Measurements from ENCODE around the gene HSP90B1. TPM values are rescaled to one million over a fixed set of nuclear protein-coding genes. Genes with fewer than 3 reads are reported as not detected.
A peak's percentile ranks its signal among the peaks of the same experiment; 100 is the strongest.

The HSP90B1 gene
- total RNA-seq, 1 experiment from 2014 or later, result 864 TPM

DNA sequence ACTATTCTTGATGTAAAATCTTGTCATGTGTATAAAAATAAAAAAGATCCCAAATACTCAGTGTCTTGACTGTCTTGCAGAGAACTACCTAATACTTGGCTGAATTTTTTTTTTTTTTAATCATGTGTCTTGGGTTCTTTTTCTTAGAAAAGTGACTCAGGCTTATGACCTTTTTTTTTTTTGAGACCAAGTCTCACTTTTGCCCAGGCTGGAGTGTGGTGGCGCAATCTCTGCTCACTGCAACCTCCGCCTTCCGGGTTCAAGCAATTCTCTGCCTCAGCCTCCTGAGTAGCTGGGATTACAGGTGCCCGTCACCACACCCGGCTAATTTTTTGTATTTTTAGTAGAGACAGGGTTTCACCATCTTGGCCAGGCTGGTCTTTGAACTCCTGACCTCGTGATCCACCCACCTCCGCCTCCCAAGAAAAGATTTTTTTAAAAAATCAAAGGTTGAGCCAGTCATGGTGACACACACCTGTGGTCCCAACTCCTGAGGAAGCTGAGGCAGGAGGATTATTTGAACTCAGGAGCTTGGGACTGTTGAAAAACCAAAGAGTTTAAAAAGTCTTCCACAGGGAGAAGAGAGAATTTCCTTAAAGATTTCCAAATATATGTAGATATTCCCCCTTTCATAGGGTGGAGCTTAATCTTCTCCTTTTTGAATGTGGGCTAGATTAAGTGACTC, 17.8 kb downstream of the HSP90B1 start:
- no peak overlapping the region for H3K4me3 Mint-ChIP-seq
- TF ChIP-seq HMGA2 (CRISPR knock-in tag; IDR thresholded peaks at IDR 0.05) (no peak), CREM (CRISPR knock-in tag; IDR thresholded peaks at IDR 0.05) (no peak), SP1 (CRISPR knock-in tag; conservative IDR thresholded peaks at IDR 0.05) (no peak), TCF7 (CRISPR knock-in tag; IDR thresholded peaks at IDR 0.05; ENCODE audit: low read depth) (no peak), NR1H2 (CRISPR knock-in tag; IDR thresholded peaks at IDR 0.05) (no peak)
- TF ChIP-seq, protein P1, sequence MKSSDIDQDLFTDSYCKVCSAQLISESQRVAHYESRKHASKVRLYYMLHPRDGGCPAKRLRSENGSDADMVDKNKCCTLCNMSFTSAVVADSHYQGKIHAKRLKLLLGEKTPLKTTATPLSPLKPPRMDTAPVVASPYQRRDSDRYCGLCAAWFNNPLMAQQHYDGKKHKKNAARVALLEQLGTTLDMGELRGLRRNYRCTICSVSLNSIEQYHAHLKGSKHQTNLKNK (CRISPR knock-in tag; IDR thresholded peaks at IDR 0.05), result no peak
- ChIA-PET POLR2A (interaction anchor here (0.7 kb wide), 1 partner anchor 138 kb away, joined by 8 read pairs; no protein-coding TSS in a partner anchor), CTCF (interaction anchor here (0.7 kb wide), 1 partner anchor 373 kb away, joined by 4 read pairs; no protein-coding TSS in a partner anchor)
- no peaks in the 10 kb centered on the region for H3K27me3 Mint-ChIP-seq (ENCODE audit: low read depth)
- no peak for DNase-seq (ENCODE audit: low spot score)
- H3K36me3 Mint-ChIP-seq, result peaks cover 92% of the 10 kb centered on the region
- no peak for ATAC-seq
- peak overlapping the region; percentile 16; the same call in 1 of the 2 replicates for H3K27ac Mint-ChIP-seq
- no peaks in the 10 kb centered on the region for H3K9me3 Mint-ChIP-seq
- no peaks in the 10 kb centered on the region for H3K4me1 Mint-ChIP-seq

DNA sequence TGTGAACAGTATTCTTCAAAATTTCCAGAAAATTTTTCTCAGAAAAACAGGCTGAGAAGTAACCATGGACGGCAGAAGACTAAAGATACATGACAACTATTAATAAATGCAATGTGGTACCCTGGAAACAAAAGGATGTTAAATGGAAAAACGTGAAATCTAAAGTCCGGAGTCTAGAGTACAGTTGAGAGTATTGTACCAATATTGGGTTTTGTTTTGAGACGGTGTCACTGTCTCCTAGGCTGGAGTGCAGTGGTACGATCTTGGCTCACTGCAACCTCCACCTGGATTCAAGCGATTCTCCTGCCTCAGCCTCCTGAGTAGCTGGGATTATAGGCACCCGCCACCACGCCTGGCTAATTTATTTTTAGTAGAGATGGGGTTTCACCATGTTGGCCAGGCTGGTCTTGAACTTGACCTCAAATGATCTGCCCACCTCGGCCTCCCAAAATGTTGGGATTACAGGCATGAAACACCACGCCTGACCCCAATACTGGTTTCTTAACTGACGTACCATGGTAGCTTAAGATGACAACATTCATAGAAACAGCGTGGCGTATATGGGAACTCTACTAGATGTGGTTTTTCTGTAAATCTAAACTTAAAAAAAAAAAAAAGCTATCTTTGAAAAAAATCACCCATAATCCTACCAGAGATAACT, 18.7 kb downstream of the HSP90B1 start:
- ChIA-PET CTCF (interaction anchor here (0.5 kb wide), 1 partner anchor 79 kb away, joined by 3 read pairs; no protein-coding TSS in a partner anchor), POLR2A (no interaction called here)
- ATAC-seq, result no peak
- Mint-ChIP-seq H3K27me3 (ENCODE audit: low read depth) (no peaks in the 10 kb centered on the region), H3K36me3 (peaks cover 90% of the 10 kb centered on the region), H3K9me3 (no peaks in the 10 kb centered on the region), H3K4me1 (no peaks in the 10 kb centered on the region), H3K27ac (0 out of 2 replicates have a peak overlapping the region, but pooled peaks have one; percentile 16), H3K4me3 (no peak overlapping the region)
- TF ChIP-seq, protein P2, sequence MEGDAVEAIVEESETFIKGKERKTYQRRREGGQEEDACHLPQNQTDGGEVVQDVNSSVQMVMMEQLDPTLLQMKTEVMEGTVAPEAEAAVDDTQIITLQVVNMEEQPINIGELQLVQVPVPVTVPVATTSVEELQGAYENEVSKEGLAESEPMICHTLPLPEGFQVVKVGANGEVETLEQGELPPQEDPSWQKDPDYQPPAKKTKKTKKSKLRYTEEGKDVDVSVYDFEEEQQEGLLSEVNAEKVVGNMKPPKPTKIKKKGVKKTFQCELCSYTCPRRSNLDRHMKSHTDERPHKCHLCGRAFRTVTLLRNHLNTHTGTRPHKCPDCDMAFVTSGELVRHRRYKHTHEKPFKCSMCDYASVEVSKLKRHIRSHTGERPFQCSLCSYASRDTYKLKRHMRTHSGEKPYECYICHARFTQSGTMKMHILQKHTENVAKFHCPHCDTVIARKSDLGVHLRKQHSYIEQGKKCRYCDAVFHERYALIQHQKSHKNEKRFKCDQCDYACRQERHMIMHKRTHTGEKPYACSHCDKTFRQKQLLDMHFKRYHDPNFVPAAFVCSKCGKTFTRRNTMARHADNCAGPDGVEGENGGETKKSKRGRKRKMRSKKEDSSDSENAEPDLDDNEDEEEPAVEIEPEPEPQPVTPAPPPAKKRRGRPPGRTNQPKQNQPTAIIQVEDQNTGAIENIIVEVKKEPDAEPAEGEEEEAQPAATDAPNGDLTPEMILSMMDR (IDR thresholded peaks at IDR 0.05), result no peak
- TF ChIP-seq, protein P3, sequence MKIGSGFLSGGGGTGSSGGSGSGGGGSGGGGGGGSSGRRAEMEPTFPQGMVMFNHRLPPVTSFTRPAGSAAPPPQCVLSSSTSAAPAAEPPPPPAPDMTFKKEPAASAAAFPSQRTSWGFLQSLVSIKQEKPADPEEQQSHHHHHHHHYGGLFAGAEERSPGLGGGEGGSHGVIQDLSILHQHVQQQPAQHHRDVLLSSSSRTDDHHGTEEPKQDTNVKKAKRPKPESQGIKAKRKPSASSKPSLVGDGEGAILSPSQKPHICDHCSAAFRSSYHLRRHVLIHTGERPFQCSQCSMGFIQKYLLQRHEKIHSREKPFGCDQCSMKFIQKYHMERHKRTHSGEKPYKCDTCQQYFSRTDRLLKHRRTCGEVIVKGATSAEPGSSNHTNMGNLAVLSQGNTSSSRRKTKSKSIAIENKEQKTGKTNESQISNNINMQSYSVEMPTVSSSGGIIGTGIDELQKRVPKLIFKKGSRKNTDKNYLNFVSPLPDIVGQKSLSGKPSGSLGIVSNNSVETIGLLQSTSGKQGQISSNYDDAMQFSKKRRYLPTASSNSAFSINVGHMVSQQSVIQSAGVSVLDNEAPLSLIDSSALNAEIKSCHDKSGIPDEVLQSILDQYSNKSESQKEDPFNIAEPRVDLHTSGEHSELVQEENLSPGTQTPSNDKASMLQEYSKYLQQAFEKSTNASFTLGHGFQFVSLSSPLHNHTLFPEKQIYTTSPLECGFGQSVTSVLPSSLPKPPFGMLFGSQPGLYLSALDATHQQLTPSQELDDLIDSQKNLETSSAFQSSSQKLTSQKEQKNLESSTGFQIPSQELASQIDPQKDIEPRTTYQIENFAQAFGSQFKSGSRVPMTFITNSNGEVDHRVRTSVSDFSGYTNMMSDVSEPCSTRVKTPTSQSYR (CRISPR knock-in tag; IDR thresholded peaks at IDR 0.05), result no peak
- TF ChIP-seq HMGXB4 (CRISPR knock-in tag; IDR thresholded peaks at IDR 0.05), result no peak
- DNase-seq (ENCODE audit: low spot score), result no peak

GRCh38 chr12:103952497-103952896, 22.3 kb downstream of the HSP90B1 start:
- DNase-seq (ENCODE audit: low spot score) (no peak), ATAC-seq (no peak)
- CTCF ChIA-PET, result no interaction called here
- no peak for TF ChIP-seq ZNF138 (CRISPR knock-in tag; conservative IDR thresholded peaks at IDR 0.05)
- no peak for TF ChIP-seq NR1H2 (CRISPR knock-in tag; IDR thresholded peaks at IDR 0.05)
- no peak for TF ChIP-seq ETV6 (CRISPR knock-in tag; IDR thresholded peaks at IDR 0.05)
- no peak for TF ChIP-seq ESRRA (CRISPR knock-in tag; IDR thresholded peaks at IDR 0.05; ENCODE audit: borderline replicate concordance)
- no peak for TF ChIP-seq ZBTB43 (CRISPR knock-in tag; IDR thresholded peaks at IDR 0.05)
- TF ChIP-seq NR3C1 (CRISPR knock-in tag; conservative IDR thresholded peaks at IDR 0.05; ENCODE audit: low read depth), result no peak
- TF ChIP-seq TCF7 (CRISPR knock-in tag; IDR thresholded peaks at IDR 0.05; ENCODE audit: low read depth), result no peak
- TF ChIP-seq HMGXB4 (CRISPR knock-in tag; IDR thresholded peaks at IDR 0.05), result no peak
- Mint-ChIP-seq H3K36me3 (peaks cover 60% of the 10 kb centered on the region), H3K9me3 (no peaks in the 10 kb centered on the region), H3K27ac (no peak overlapping the region), H3K4me1 (peaks cover 14% of the 10 kb centered on the region), H3K27me3 (ENCODE audit: low read depth) (no peaks in the 10 kb centered on the region), H3K4me3 (no peak overlapping the region)
- POLR2A ChIA-PET, result interaction anchor here (1.5 to 2.0 kb wide), 2 partner anchors 12 to 22 kb away, joined by 3 to 6 read pairs; partner anchors contain the start of gene HSP90B1
